NCI-H1105 (cell line): ENCODE measurements around the gene IFNL1.
"Not testable (repeated sequence)": the region's sequence is repeated elsewhere in the genome, so short reads cannot be mapped to it uniquely, and the experiment has no call there.

Experiments
- DNase-seq: peaks from one replicate; lab custom pipeline; 2025; lab: John Stamatoyannopoulos, UW

Gene IFNL1

GRCh38 chr19:39308531-39309304 lies 12.5 kb downstream of the IFNL1 start:
- DNase-seq = no peak

DNA sequence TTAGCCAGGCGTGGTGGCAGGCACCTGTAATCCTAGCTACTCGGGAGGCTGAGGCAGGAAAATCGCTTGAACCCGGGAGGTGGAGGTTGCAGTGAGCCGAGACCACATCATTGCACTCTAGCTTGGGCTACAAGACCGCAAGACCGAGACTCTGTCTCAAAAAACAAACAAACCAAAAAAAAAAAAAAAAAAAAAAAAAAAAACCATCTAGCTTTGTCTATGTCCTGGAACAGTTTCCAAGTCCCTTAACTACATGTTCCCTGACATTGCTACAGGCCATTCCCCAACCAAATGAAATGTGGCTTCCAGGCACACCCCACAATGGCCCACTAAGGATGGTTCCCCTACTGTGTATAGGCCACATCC lies 13.1 kb downstream of the IFNL1 start:
- not testable (repeated sequence) for DNase-seq

GRCh38 chr19:39310558-39311311 lies 14.5 kb downstream of the IFNL1 start:
- no peak for DNase-seq

DNA sequence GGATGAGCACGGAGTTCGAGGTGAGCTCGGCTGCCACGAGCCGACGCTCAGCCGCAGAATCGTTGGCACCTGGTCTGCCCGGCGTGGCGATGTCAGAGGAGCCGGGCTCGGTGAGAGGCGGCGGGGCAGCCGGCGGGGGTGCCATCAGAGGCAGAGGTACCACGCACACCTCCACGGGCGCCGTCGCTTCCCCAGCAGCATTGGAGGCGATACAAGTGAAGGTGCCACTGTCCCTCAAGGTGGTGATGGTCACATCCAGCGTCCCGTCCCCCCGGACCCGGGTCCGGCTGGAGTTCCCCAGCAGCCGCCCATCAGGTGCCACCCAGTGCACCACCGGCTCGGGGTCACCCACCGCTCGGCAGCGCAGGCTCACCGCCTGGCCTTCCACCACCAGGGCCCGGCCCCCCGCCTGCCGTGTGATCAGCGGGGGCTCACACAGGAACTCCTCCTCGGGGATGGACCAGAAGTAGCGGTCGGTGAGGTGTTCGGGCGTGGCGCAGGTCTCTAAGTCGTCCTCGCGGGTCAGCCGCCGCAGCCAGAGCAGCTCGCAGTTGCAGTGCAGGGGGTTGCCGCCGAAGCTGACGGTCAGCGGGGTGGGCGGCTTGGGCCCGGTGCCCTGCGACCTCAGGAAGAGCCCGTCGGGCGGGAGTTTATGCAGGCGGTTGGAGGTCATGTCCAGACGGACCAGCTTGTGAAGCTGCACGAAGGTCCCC lies 18.0 kb downstream of the IFNL1 start:
- DNase-seq = no peak

- DNase-seq = no peak
Measured at GRCh38 chr19:39315933-39316332, 19.7 kb downstream of the IFNL1 start.

DNA sequence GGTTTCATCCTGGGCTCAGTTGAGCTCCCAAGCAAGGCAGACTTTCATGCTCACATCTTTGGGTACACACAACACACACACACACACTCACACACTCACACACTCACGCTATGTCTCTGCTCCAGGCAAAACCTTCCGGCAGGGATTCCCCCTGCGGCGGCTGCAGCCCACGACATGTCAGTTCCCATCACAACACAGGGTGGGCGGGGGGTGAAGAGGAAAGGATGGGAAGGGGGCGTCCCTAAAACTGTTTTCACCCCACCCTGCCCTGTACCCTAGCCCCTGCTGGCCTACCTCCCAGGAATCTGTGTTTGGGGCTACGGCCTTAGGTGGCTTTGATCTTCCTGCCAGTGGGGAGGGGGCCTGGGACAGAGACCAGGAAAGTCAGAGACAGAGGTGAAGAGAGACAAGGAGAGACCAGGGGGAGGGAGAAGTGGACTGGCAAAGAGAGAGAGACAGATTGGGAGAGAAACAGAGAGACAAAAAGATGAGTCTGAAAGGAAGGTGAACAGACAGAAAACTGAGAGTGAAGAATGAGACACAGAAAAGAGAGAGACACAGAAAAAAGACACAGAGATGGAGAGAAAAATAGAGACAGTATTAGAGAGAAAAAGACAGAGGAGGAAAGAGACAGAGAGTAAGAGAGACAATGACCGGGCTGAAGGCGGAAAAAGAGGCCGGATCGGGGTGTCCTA lies 20.6 kb downstream of the IFNL1 start:
- no peak for DNase-seq

GRCh38 chr19:39317476-39317875 lies 21.3 kb downstream of the IFNL1 start:
- no peak for DNase-seq

DNA sequence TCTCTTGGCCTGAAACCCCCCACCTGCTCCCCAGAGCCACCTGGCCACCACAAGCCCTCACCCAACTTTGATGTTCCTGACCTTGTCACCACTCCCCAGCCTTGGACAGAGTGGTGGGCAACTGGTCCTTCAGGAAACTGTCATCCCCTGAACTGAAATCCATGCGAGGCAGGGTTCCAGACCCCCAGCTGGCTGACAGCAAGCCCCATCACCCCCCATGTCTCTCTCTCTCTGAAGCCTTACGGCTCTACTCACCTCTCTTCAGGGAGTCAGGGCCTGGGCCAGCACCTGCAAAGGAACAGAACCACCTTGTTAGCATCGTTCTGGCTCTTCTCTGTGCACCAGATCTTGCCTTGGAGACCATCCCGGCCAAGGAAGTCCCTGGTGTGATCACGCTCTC lies 21.9 kb downstream of the IFNL1 start:
- no peak for DNase-seq

DNA sequence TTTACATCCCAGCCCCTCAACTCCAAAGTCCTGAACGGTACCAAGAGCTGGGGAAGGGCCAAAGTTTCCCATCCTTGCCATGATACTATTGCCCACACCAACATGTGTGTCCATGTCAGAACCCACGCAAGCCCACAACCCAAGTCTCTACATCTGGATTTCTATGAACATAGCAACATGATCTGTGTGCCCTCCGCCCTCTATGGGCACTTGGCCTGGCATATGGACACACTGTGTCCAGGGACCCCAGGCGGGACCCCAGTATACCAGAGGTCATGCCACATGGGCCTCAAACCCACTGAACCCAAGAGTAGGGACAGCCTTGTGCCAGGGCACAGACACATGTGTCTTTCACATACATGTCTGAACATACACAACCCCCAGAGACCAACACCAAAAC lies 22.5 kb downstream of the IFNL1 start:
- DNase-seq = no peak

- DNase-seq = no peak
Measured at GRCh38 chr19:39319098-39319891, 23.1 kb downstream of the IFNL1 start.

DNA sequence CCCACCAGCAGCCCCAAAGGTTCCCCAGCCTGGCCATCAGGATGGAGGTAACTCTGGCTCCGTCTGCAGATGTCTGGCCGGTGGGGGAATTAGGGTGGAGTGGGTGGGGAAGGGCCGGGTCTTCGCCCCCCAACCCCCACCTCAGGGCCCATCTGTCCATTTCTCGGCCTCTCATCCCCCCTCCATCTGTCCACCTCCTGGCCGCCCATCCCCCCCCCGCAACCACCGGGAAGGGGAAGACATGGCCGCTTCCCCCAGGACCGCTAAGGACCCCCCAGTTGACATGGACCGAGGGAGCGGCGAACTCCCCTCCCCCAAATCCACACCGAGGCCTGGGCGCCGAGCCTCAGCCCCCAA lies 23.7 kb downstream of the IFNL1 start:
- no peak for DNase-seq

DNA sequence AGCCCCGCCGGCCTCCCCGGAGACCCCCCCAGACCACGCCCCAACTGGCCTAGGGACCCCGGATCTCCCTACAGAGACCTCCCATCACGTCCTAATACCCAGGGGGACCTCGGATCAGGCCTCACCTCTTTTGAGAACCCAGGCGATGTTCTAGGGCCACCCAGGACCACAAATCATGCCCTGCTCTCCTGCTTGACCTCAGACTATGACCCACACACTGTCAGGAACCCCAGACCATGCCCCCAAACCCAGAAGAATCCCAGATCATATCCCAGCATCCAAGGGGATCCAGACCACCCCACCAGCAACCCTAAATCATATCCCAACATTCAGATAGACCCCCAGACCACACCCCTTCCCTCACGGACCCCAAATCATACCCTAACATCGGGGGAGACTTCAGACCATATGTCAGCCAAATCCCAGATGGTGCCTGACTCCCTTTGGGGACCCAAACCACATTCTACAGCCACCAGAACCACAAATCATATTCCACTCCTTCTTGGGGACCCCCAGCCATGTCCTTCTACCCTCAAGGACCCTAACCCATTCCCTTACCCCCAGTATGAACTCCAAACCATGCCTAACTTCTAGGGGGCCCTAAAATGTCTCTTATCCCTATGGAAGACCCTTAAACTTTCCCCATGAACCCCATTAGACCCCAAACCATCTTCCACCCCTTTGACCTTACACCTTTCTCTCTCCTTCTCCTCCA lies 25.1 kb downstream of the IFNL1 start:
- DNase-seq = no peak

GRCh38 chr19:39321832-39322176 lies 25.6 kb downstream of the IFNL1 start:
- no peak for DNase-seq

DNA sequence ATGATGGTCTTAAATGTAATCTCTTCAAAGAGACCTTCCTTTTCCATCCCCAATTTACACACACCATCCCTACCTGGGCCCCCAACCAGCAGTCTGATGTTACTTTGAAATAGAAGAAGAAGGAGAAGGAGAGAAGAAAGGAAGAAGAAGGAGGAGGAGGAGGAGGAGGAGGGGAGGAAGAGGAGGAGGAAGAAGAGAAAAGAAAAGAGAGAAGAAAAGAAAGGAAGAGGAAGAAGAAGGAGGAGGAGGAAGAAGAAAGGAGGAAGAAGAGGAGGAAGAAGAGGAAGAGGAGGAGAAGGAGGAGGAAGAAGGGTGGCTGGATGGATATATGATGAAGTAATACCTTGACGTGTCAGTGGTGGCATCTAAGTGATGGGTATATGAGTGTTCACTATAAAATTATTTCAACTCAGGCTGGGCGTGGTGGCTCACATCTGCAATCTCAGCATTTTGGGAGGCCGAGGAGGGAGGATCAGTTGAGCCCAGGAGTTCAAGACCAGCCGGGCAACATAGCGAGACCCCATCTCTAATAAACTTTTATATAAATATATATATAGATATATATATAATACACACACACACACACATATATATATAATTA lies 28.1 kb downstream of the IFNL1 start:
- DNase-seq = no peak

DNA sequence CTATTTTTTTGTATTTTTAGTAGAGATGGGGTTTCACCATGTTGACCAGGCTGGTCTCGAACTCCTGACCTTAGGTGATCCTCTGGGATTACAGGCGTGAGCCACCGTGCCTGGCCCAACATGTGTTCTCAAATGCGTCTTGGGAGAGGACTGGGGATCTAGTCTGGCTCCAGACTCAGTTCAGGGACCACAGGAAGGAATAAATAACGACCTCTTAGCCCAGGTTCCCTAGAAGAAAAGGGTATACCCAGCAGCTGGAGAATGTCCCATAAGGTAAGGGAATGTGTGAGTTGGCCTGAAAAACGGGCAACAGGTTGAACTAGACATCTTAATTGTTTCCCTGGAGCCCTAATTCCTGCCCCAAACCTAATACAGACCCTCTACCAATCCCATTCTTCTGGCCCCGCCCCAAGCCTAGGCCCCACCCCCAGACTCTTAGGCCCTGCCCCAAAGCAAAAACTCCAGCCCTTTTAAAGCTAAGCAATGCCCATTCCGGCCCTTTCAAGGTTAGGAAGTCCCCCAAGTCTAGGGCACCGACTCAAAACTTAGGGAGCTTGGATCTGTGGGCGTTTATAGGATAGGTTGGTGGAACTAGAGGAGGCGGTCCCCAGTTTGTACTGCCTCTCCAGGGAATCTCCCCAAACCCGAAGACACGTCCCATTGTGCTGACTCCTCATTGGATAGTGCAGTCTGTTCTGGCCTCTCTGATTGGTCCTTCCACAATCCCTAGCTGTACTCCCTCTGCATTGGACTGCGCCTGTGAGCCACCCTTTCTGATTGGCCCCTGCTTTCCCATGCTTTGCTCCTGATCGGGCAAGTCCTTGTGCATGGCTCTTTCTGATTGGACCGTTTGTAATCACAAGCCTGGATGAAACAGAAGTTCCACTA lies 29.8 kb downstream of the IFNL1 start:
- no peak for DNase-seq

DNA sequence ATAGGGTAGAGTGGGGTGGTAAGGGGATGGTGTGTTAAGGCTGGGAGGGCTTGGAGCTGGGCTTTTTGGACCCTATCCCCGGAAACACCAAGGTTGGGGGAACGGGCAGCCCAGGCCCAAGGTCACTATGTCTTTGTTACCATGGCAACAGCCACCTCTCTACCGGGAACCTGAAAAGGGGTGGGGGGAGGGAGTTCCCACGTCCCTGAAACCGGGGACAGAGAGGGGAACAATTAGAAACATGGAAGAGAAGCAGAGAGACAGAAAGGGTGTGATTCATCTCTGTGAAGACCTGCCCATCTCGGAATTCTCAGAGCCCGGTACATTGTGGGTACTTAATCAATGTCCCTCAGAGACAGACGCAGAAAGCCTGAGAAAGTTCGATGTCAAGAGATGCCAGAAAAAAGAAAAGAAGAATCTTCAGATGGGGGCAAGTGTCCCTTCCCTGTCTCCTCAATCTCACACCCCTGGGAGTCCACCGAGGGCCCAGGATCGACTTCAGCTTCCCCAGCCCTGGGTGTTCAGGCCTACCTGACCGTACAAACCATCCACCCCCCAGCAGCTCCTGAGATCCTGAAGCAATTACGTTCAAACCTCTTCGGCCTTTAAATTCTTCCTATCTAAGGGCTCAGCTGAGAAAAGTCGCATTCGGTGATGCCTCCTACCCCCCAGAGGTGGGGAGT lies 31.3 kb downstream of the IFNL1 start:
- no peak for DNase-seq

GRCh38 chr19:39328046-39328705 lies 32.0 kb downstream of the IFNL1 start:
- DNase-seq = peak; percentile 70

- no peak for DNase-seq
Measured at GRCh38 chr19:39329948-39330347, 33.7 kb downstream of the IFNL1 start.

DNA sequence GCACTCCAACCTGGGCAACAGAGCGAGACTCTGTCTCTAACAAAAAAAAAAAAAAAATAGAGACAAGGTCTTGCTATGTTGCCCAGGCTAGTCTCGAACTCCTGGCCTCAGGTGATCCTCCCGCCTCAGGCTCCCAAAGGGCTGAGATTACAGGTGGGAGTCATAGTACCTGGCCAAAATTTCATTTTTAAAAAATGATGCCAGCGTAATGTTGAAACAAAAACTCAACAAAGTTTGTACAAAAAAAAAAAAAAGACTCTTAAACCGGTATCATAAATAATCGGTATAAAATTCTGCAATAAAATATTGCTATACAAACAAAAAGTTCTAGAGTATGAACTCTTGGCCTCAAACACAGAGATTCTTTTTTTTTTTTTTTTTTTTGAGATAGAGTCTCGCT lies 36.1 kb downstream of the IFNL1 start:
- no peak for DNase-seq
